Measurements from ENCODE around the gene IQGAP1.

IQGAP1 gene

DNA sequence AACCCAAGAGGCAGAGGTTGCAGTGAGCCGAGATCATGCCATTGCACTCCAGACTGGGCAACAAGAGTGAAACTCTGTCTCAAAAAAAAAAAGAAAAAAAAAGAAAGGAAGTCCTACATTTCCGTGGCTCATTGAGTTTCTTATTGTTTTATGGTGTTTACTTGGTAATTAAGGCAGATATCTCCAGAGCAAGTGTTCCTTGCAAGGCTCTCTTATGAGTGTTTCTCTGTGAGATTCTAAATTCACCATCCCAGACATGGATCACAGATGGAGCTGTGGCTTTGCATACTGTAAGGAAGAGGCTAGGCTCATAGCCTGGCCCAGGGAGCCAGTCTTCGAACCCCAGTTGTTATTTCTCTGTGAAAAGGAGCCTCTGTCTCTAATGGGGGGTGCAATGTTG, 53.0 kb downstream of the IQGAP1 start:
- no peak for DNase-seq

DNA sequence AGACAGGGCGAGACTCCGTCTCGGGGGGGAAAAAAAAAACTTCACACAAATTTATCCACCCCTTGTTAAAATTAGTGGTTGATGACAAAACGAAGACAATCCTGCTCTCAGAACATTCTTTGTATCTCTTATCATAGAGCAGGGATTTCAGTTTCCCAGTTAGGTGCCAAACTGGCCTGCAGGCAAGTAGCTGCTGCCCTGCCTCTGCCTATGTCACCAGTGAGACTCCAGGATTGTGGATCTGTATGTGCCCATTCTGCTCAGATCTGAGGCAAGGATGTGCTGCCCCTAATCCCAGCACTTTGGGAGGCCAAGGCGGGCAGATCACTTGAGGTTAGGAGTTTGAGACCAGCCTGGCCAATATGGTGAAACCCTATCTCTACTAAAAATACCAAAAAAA, 54.4 kb downstream of the IQGAP1 start:
- DNase-seq = no peak

DNA sequence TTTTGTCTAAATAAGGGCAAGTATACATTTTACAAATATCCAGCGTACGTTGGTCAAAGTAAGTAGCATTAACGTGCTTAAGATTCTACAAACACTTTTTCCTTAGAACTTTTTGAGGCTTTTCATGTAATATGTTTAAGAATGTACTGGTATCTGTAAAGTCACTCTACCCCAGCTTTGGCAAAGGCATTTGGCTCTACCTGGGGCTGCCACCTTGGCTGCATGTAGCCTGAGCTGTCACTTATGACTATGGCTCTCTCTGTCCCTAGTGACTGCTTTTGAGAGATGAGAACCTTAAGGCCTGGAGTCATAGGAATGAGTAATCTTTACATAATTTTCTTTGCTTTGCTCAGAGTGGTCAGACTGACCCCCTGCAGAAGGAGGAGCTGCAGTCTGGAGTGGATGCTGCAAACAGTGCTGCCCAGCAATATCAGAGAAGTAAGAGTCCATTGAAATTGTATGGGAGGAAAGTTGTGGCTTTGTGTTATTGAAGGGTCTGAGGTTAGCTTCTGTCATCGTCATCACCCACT, 61.2 kb downstream of the IQGAP1 start:
- no peak for DNase-seq

DNA sequence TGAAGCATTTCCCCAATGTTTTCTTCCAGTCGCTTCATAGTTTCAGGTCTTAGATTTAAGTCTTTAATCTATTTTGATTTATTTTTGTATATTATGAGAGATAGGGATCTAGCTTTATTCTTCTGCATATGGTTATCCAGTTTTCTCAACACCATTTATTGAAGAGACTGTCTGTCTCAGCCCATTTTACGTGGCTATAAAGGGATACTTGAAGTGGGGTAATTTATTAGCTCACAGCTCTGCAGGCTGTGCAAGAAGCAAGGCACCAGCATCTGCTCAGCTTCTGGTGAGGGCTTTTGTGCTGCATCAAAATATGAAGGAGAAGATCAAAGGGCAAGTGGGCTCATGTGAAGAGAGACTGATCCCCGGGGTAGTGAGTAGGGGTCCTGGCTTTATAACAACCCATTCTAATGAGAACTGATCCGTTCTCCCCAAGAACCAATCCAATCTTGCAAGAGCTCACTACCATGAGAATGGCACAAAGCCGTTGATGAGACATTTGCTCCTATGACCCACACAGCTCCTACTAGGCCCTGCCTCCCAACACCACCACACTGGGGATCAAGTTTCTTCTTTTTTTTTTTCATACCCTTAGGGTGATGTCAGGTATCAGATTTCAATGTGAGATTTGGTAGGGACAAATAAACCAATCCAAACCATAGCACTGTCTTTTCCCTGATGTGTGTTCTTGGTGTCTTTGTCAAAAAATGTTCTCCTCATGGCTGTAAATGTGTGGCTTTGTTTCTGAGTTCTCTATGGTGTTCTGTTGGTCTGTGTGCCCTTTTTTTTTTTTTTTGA, 63.2 kb downstream of the IQGAP1 start:
- DNase-seq = no peak

DNA sequence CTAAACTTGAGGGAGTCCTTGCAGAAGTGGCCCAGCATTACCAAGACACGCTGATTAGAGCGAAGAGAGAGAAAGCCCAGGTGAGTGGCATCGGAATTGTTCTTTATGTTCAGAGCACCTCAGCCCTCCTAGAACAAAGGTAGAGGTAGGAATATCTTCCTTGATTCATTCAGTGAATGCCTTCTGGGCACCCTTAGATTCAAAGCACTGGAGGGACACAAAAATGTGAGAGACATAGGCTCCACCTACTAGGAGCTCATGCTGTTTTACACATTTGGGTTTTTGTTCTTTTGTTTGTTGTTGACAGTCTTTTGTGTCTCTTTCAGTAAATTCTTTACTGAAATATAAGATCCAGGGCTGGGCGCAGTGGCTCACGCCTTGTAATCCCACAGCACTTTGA, 68.2 kb downstream of the IQGAP1 start:
- no peak for DNase-seq

DNA sequence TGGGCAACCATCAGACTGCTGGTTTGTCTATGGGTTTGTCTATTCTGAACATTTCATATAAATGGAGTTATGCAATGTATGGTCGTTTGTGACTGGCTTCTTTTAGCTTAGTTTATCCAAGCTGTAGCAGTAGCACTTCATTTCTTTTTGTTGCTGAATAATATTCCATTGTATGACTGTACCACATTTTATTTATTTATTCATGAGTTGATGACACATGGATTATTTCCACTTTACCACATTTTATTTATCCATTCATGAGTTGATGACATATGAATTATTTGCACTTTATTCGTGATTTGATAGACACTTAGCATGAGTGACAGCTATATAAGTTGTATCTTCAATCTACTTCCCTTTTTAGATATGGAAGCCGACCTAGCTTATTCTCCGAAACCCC, 70.0 kb downstream of the IQGAP1 start:
- DNase-seq = no peak

DNA sequence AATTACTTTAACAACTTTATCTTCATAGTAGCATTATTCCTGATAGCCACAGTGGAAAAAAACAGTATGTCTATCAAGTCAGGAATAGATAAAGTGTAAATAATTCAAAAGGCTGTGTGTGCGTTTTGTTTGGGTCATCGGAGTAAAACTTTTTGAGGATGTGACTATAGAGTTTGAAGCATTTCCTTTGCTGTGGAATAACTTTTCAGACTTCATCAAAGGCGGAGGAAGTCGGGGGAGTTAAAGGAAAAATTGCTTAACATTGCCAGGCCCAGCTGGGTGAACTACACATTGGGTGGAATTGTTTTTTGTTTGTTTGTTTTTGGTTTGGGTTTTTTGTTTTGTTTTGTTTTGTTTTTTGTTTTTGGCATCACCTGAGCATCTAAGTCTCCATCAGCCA, 71.3 kb downstream of the IQGAP1 start:
- DNase-seq = no peak

DNA sequence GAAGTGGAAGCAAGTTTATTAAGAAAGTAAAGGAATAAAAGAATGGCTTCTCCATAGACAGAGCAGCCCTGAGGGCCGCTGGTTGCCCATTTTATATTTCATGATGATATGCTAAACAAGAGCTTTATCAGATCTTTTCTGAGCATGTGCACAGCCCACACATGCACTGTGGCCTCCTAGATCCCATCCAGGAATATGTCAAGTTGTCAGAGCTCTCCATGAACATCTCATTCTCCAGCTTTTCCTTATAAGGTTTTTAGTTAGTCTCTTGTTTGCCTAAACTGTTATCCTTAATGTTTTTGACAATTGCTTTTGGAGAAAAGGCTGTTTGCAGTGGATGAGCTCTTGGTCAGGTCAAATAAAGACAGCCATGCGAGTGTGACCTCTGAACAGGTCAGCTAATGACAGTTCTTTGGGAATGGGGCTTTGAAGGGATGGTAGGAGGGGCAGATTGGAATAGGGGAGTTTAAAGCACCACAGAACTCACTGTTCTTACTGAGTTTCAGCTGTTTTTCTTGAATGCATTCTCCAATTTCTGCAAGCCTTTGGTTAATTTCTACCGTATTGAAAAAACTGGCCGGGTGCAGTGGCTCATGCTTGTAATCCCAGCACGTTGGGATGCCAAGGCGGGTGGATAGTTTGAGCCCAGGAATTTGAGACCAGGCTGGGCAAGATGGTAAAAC, 72.2 kb downstream of the IQGAP1 start:
- DNase-seq = no peak

DNA sequence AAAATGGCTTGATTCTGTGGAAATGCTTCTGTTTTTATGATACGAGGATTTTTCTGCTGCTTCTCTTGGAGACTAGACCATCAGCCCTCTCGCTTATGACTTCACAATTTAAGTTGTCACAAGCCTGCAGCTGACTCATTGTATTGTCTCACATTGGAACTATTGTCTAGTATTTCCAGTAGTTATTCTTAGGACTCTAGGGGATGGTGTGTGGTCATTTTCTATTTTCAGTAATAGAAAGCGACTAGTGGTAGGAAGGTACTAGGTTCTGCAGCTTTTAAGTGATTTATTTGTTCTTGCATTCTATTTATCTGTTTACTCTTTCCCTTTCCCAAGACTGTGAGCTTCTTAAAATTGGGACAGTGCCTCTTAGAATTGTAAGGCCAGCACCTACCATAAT, 75.3 kb downstream of the IQGAP1 start:
- DNase-seq = peak; percentile 53 to 97

DNA sequence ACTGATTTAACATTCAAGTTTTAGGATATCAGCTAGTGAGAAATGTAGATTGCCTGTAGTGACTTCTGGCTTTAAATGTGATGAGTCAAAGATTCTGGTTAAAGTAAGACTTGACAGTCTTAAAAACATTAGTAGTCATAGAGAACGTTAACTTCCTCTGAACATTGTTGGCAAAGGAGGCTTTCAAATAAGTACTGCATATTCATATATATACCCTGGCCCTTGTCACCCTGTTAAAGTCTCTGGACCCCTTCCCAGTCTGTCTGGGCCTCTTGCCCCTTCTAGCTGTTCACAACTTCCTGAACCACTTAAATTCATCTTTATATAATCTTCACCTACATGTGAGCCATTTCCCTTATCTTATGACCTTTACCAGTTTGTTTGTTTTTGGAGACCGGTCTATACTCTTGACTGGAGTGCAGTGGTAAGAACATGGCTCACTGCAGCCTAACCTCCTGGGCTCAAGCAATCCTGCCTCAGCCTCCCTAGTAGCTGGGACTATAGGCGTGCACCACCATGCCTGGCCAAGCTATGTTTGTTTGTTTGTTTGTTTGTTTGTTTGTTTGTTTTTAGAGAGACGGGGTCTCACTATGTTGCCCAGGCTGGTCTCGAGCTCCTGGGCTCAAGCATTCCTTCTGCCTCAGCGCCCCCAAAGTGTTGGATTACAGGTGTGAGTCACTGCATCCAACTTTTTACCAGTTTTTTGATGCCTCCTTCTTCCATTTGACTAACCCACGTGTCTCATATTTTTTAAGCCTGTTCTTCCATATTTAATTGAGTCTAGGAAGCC, 77.3 kb downstream of the IQGAP1 start:
- no peak for DNase-seq

DNA sequence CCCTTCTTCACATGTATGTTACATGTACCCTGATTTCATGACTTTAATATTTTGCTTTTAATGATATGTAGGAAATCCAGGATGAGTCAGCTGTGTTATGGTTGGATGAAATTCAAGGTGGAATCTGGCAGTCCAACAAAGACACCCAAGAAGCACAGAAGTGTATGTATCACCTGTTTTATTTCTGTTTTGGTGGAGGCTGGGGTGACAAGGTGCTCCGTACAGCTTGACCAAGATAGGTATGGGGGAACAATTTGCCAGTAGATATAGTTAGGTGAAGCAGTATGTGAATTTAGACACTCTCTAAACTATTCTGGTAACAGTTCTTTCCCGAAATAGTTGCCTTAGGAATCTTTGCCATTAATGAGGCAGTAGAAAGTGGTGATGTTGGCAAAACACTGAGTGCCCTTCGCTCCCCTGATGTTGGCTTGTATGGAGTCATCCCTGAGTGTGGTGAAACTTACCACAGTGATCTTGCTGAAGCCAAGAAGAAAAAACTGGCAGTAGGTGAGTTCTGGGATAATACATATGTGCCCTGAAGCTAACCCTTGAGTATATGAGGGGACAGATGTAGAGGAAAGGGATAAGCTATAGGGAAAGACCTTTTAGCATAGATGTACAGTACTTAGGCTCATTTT, 78.0 kb downstream of the IQGAP1 start:
- DNase-seq = no peak

DNA sequence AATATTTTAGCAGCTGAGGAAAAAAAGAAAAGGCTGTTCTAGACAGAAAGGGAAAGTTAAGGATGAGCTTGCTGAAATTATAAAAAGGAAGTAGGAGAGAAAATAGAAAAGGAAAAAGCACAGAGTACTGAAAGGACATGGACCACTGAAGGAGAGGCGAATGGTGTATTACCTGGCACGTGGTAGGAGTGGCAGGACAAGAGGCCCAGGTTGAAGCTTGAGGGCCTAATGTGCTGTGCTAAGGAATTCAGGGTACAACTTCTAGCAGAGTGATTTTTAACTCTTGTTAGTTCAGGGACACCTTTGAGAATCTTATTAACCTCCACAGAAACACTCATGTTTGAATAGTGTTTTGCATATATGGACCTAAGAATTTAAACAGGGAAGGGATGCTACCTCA, 81.7 kb downstream of the IQGAP1 start:
- DNase-seq = no peak

DNA sequence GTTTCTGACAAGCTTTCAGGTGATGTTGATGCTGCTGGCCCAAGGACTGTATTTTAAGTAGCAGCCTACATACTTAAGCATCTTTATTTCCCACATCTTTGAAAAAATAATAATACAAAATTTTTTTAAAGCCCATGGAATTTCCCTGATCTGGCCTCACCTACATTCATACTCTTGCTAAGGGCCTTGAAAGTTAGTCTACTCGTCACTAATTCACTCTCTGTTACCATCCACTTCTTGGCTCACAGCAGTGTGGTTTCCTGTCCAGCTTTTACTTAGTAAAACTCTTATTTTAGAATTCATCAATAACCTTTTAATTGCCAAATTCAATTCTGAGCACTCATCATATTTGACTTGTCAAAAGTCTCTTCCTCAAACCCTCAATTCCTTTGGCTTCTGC, 82.4 kb downstream of the IQGAP1 start:
- DNase-seq = no peak

DNA sequence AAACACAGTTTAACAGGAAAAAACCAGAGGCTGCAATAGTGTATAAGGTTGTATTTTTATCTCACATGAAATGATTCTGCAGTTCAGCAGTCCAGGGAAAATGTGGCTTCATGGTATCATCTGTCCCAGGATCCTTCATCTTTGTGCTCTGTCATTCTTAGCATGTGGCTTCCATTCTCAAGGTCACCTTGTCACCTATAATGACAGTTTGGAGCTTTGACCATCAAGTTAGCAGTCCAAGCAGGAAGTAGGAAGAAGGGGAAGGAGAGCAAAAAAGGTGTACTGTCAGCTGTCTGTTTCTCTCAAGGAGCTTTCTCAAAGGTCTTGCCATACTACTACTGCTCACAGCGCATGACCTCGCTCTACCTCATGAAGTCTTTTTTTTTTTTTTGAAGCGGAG, 83.1 kb downstream of the IQGAP1 start:
- DNase-seq = no peak

DNA sequence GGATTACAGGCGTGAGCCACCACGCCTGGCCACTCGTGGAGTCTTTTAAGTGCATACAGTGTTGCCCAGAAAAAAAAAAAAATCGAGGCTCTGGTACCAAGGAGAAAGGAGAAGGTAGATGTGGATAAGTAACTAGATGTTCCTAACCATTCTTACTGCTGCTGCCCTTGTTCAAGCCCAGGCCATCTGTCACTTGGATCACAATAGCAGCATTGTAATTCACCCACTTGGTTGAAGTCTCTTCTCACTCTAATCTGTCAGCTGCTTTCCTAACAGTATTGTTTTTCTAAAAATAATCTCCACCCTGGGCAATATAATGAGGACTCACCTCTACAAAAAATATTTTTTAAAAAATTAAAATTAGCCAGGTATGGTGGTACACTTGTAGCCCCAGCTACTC, 83.7 kb downstream of the IQGAP1 start:
- DNase-seq = peak; percentile 36 to 88

DNA sequence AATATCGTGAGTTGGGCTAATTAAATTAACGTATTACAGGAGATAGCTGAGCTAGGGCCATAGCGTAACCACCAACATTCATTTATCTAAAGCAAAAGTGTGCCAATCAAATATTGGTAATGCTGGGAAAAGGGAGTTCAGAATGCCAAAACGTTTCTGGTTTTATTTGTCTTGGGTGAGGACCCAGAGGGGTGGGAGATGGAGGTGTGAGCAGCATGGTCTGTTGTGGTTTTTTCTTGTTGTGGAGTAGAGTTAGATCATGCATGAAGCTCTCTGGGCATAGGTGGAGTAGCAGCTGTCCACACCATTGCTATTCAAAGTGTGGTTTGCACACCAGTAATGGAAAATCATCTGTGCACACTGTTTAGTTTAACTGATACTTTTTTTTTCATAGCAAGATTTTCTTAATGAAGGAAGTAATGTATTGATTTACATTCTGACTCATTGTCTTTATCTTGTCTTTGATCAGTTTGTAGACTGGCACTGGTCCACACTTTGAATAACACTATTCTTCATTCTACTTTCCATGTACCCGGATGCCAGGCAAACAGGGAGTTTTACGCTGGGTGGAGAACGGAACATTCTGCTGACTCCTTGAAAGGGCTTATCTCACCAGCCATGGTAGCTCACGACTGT, 90.9 kb downstream of the IQGAP1 start:
- DNase-seq = no peak

DNA sequence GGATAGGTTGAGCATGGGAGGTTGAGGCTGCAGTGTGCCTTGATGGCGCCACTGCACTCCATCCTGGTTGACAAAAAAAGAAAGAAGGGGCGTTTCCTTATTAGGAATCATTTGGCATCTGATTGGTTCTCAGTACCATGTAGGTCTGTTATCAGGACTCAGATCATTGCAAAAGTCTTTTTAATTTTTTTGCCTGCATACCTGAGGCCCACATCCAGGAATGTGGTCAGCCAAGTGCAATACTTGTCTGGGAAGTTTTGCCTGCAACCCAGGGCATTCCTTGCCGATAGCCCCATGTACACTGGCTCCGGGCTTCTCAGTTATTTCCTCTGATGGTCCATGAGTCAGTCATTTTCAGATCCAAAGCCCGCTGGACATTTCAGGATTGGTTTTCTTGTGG, 91.6 kb downstream of the IQGAP1 start:
- no peak for DNase-seq

DNA sequence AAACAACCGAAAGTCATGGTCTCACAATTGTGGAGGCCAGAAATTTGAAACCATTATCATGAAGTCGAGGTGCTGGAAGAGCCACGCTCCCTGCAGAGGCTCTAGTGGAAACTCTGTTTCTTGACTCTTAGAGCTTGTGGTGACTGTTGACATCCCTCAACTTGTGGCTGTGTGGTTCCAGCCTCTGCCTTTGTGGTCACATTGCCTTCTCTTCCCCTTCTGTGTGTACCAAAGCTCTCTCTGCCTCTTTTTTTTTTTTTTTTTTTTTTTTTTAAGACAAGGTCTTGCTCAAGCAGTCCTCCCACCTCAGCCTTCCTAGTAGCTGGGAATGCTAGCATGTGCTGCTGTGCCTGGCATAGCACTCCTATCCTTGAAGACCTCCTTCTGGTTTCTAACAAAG, 93.0 kb downstream of the IQGAP1 start:
- DNase-seq = no peak

DNA sequence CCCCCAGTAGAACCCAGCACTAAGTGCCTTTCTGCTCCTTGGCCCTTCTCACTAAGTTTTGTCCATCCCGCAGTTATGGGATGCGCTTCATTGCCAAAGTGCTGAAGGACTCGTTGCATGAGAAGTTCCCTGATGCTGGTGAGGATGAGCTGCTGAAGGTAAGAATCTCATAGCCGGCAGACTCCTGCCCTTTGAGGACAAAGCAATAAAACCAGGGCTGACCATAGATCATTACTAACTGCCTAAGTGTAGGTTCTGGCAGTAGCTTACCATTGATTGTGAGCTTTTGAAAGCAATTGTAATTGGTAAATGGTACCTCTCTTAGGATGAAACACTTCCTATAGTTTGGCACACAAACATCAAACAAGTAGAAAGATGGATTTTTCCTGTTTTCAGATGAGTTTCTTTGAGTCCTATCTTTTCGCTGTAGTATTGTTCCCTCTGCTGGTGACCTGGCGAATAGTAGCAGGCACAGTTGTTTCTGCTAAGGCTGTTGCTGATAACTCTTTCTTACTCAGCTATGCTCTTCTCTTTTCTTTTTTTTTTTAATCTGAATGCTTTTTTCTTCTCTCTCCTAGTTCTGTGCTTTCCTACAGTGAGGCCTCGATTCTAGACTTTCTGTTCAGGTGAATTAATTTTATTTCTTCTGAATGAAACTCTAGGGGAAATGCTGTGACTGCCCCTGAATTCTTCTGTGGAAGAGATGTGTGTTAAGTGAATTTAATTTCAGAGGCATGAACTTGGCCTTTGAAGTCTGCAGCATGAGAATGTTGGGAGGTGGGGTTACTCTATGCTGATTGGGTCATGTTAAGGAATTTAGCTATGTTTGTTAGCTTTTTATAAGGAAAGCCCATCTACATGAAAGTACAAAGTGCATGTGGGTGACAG, 94.3 kb downstream of the IQGAP1 start:
- peak; percentile 49 to 86 for DNase-seq

DNA sequence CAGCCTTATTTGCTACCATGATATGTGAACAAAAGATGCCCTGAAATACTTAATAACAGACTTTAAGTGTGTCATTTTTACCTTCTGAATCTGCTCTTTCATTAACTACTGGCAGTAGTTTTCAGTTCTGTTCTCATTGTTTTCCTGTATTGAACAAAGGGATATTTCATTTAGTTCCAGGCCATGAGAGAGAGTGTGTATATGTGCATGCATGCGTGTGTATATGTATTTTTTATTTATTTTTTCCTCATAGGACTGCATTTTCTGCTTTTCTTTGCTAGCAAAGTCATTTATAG, 94.9 kb downstream of the IQGAP1 start:
- DNase-seq = peak in 1 of 2 donors; percentile 18

DNA sequence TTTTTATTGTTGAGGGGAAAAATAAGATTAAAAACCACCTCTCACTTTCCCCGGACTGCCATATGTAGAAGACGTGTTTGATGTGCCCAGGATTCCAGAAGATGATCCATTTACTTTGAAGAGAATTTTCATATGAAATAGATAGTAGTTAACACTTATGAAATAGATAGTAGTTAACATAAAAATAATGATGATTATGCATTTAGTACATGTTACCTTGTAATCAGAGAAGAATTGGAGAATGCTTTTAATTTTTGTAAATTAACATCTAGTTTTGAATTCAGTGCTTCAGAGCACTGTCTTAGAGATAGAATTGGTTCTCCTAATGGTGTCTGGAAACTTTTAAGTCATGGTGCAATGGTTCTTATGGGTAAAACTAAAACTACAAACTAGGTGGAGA, 95.6 kb downstream of the IQGAP1 start:
- no peak for DNase-seq

DNA sequence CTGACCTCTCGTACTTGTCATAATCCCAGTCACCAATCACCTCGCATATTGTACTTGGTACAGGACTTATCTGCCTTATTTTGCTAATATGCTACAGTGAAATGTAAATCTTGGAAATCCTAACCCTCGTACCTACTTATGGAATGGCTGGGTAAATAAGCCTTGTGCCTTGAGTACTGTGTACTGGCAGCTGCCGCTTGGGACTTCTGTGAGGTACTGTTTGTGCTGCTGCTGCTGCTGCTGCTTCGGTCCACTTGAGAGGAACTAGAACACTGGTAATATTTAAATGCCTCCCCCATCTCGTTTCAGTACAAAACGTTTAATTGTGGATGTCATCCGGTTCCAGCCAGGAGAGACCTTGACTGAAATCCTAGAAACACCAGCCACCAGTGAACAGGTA, 99.1 kb downstream of the IQGAP1 start:
- no peak for DNase-seq
